K562 (cell line): ENCODE measurements around the gene B2M. TPM values are rescaled to one million over a fixed set of nuclear protein-coding genes. Genes with fewer than 3 reads are reported as not detected.

Experiments used
- BRD9 ChIP-seq: fragments of 450-650 bp; IDR thresholded peaks from 2 replicates; pipeline ENCODE4 v1.6.1; 2018; ENCODE audit warnings: low read depth; ENCODE audit not compliant: partially characterized antibody
- CGGBP1 ChIP-seq: fragments of 250-450 bp; sonication (Bioruptor Pico); IDR thresholded peaks from 2 replicates; pipeline ENCODE4 v1.9.0; 2021; ENCODE audit warnings: mild to moderate bottlenecking
- CREB3 ChIP-seq: fragments of 450-650 bp; conservative IDR thresholded peaks from 2 replicates; pipeline ENCODE4 v1.6.1; 2016; ENCODE audit warnings: missing genetic modification characterization, low read depth, mild to moderate bottlenecking, missing compliant biosample characterization, moderate library complexity
- E2F1 ChIP-seq: sonication (generic); formaldehyde crosslinking; IDR thresholded peaks from 2 replicates; pipeline ENCODE4 v1.8.1; 2023; ENCODE audit warnings: mild to moderate bottlenecking, missing genetic modification reagents, moderate library complexity
- ELK3 ChIP-seq: fragments of 450-650 bp; formaldehyde crosslinking; IDR thresholded peaks from 2 replicates; pipeline ENCODE4 v1.4.0; 2020; ENCODE audit warnings: mild to moderate bottlenecking
- EP400 ChIP-seq: fragments of 450-650 bp; IDR thresholded peaks from 2 replicates; pipeline ENCODE4 v1.6.1; 2017; ENCODE audit warnings: antibody characterized with exemption, mild to moderate bottlenecking, moderate library complexity
- ESRRA ChIP-seq: fragments of 450-650 bp; IDR thresholded peaks from 2 replicates; pipeline ENCODE4 v1.6.1; 2014; ENCODE audit warnings: low read depth, mild to moderate bottlenecking, moderate library complexity, borderline replicate concordance
- ETV5 ChIP-seq: sonication (generic); formaldehyde crosslinking; IDR thresholded peaks from 2 replicates; pipeline ENCODE4 v1.4.0; 2020; ENCODE audit warnings: low read depth, mild to moderate bottlenecking, missing genetic modification reagents
- FOXA1 ChIP-seq: fragments of 450-650 bp; IDR thresholded peaks from 2 replicates; pipeline ENCODE4 v1.6.1; 2016; ENCODE audit warnings: mild to moderate bottlenecking, borderline replicate concordance
- HDAC1 ChIP-seq, 2 experiments: fragments of 450-650 bp; IDR thresholded peaks; 2 replicates each; pipeline ENCODE4 v1.6.1; 2016 to 2017; ENCODE audit warnings: inconsistent platforms in 1 of 2, mild to moderate bottlenecking in 1 of 2, moderate library complexity in 1 of 2
- MTA2 ChIP-seq: fragments of 450-650 bp; IDR thresholded peaks from 2 replicates; pipeline ENCODE4 v1.6.1; 2016; ENCODE audit warnings: low read depth
- RNF2 ChIP-seq: sonication (generic); IDR thresholded peaks from 2 replicates; pipeline ENCODE4 v1.6.1; 2016
- SMARCE1 ChIP-seq: fragments of 450-650 bp; IDR thresholded peaks from 2 replicates; pipeline ENCODE4 v1.7.1; 2016; ENCODE audit warnings: mild to moderate bottlenecking
- SP1 ChIP-seq: sonication (generic); formaldehyde crosslinking; IDR thresholded peaks from 2 replicates; pipeline ENCODE4 v1.8.1; 2022; ENCODE audit warnings: mild to moderate bottlenecking, missing genetic modification reagents
- STAG1 ChIP-seq: sonication (generic); formaldehyde crosslinking; IDR thresholded peaks from 2 replicates; pipeline ENCODE4 v1.5.0; 2020; ENCODE audit warnings: missing genetic modification reagents, borderline replicate concordance
- TRIM25 ChIP-seq: fragments of 450-650 bp; IDR thresholded peaks from 2 replicates; pipeline ENCODE4 v1.7.0; 2016; ENCODE audit warnings: borderline replicate concordance
- ZBTB2 ChIP-seq: fragments of 450-650 bp; IDR thresholded peaks from 2 replicates; pipeline ENCODE4 v1.6.1; 2016; ENCODE audit warnings: antibody characterized with exemption
- ZNF311 ChIP-seq: fragments of 250-450 bp; sonication (Bioruptor Pico); IDR thresholded peaks from 2 replicates; pipeline ENCODE4 v1.4.0; 2020; ENCODE audit warnings: mild to moderate bottlenecking, moderate library complexity
- ZNF511 ChIP-seq: sonication (generic); formaldehyde crosslinking; IDR thresholded peaks from 2 replicates; pipeline ENCODE4 v1.8.0; 2022; ENCODE audit warnings: mild to moderate bottlenecking, missing genetic modification reagents
- ZNF655 ChIP-seq: fragments of 250-450 bp; sonication (Bioruptor Pico); IDR thresholded peaks from 2 replicates; pipeline ENCODE4 v1.5.0; 2021
- polyA plus RNA-seq, 8 experiments: library from polyadenylated mRNA; depleted of rRNA in 4 of 8; stranded (reverse) in 5 of 8; unstranded in 3 of 8; fragments of >200 nt; fragmentation: Nextera tagmentation in 2 of 8; fragmentation: Illumina TruSeq in 1 of 8; extraction: Ambion mirVana in 2 of 8; extraction: Trizol in 1 of 8; gene quantifications; 2 replicates each; pipeline versions ENCODE4 v1.2.1 to v1.2.3, GENCODE V29; 2011 to 2014; ENCODE audit warnings: inconsistent platforms in 1 of 8, missing spikeins in 1 of 8
- total RNA-seq, 7 experiments: library from RNA; depleted of rRNA in 6 of 7; stranded (reverse); fragments of >200 nt in 6 of 7; fragmentation: Illumina TruSeq in 2 of 7; extraction: Trizol in 2 of 7; gene quantifications; 2 replicates each; pipeline versions ENCODE4 v1.2.1 to v1.2.3, GENCODE V29; 2011 to 2021; ENCODE audit warnings: low replicate concordance in 1 of 7

The B2M gene
- total and polyA plus RNA-seq, 9 of the 15 experiments (the other 6 are each of a cell fraction or from before 2014, with no cell fraction given) = 460 to 3,138 (median 1,032) TPM

- TF ChIP-seq ZNF511 (CRISPR knock-in tag) (no peak), SP1 (CRISPR knock-in tag) (no peak), HDAC1 (IDR thresholded peaks at IDR 0.05) (no peak), FOXA1 (no peak), CREB3 (no peak), CGGBP1 (CRISPR knock-in tag) (no peak), ZNF655 (CRISPR knock-in tag) (no peak), SMARCE1 (peak; percentile 61), BRD9 (peak; percentile 71), ZBTB2 (no peak; the same call in 1 of the 2 replicates), RNF2 (no peak), TRIM25 (no peak), EP400 (no peak; the same call in 1 of the 2 replicates), ETV5 (CRISPR knock-in tag) (no peak), ZNF311 (CRISPR knock-in tag) (no peak), MTA2 (no peak), STAG1 (CRISPR knock-in tag) (no peak), ELK3 (CRISPR knock-in tag) (no peak), E2F1 (CRISPR knock-in tag) (no peak), ESRRA (no peak)
Measured at GRCh38 chr15:44735482-44736180, 24.3 kb downstream of the B2M start (continued).
